IMR-90 (cell line): ENCODE results near the gene C11orf97. TPM values are rescaled to one million over a fixed set of nuclear protein-coding genes. Genes with fewer than 3 reads are reported as not detected.
A peak's percentile ranks its signal among the peaks of the same experiment; 100 is the strongest.

Experiments used
- ATAC-seq: fragments of 200-7000 bp; cut with Tn5 transposase; 2 replicates; pipeline ENCODE4 v1.9.1; 2020; ENCODE audit warnings: low read depth, mild to moderate bottlenecking, moderate library complexity
- BruUV-seq: library from RNA; stranded (reverse); fragments of 400-500 nt; replicated peaks from 2 replicates; lab custom pipeline; 2021; lab: Mats Ljungman, UMichigan
- CTCF ChIA-PET: fragments of 300-600 bp; formaldehyde crosslinking; extraction: SDS; loops from one replicate; lab custom pipeline; 2021; ENCODE audit warnings: antibody characterized with exemption; lab: Yijun Ruan, JAX
- POLR2A ChIA-PET: fragments of 300-600 bp; sonication (Branson Sonifier 250); formaldehyde crosslinking; loops from one replicate; lab custom pipeline; 2022; ENCODE audit warnings: antibody characterized with exemption; ENCODE audit not compliant: unreplicated experiment; lab: Charles Lee
- DNase-seq: peaks from one replicate; pipeline ENCODE4 v3.0.0; 2013
- H2AFZ ChIP-seq: replicated peaks from 2 replicates; pipeline ENCODE3; 2013; ENCODE audit warnings: low read length, mild to moderate bottlenecking; ENCODE audit not compliant: poor library complexity
- H2AK5ac ChIP-seq: 2 replicates; pipeline ENCODE4 v1.6.1; 2013; ENCODE audit warnings: low read depth, low read length, inconsistent platforms
- H2AK9ac ChIP-seq: replicated peaks from 2 replicates; pipeline ENCODE3; 2013; ENCODE audit warnings: mild to moderate bottlenecking, low read depth, low read length, moderate library complexity; ENCODE audit not compliant: poor library complexity
- H2BK120ac ChIP-seq: 2 replicates; pipeline ENCODE4 v1.6.1; 2013; ENCODE audit warnings: low read depth, low read length, inconsistent platforms
- H2BK15ac ChIP-seq: 3 replicates; pipeline ENCODE4 v1.6.1; 2013; ENCODE audit warnings: low read depth, low read length, inconsistent platforms
- H2BK20ac ChIP-seq: 2 replicates; pipeline ENCODE4 v1.6.1; 2013; ENCODE audit warnings: low read depth, mild to moderate bottlenecking, inconsistent platforms, low read length, moderate library complexity
- H2BK5ac ChIP-seq: 2 replicates; pipeline ENCODE4 v1.6.1; 2013; ENCODE audit warnings: mild to moderate bottlenecking, low read depth, low read length, inconsistent platforms; ENCODE audit not compliant: poor library complexity, severe bottlenecking
- H3K14ac ChIP-seq: replicated peaks from 2 replicates; pipeline ENCODE4 v1.6.1; 2013; ENCODE audit warnings: low read depth, low read length, inconsistent platforms
- H3K18ac ChIP-seq: 2 replicates; pipeline ENCODE4 v1.6.1; 2013; ENCODE audit warnings: low read depth, low read length, control low read depth
- H3K23ac ChIP-seq: 2 replicates; pipeline ENCODE4 v1.6.1; 2013; ENCODE audit warnings: low read depth, low read length, inconsistent platforms
- H3K27ac ChIP-seq: 2 replicates; pipeline ENCODE4 v1.5.1; 2013; ENCODE audit warnings: mild to moderate bottlenecking, control low read depth, low read length; ENCODE audit not compliant: insufficient read depth
- H3K27me3 ChIP-seq: 2 replicates; pipeline ENCODE4 v1.6.1; 2013; ENCODE audit warnings: low read length; ENCODE audit not compliant: control insufficient read depth, insufficient read depth
- H3K36me3 ChIP-seq: 2 replicates; pipeline ENCODE4 v1.6.1; 2013; ENCODE audit warnings: low read length, mixed read lengths; ENCODE audit not compliant: control insufficient read depth, insufficient read depth
- H3K4ac ChIP-seq: 2 replicates; pipeline ENCODE4 v1.6.1; 2013; ENCODE audit warnings: low read depth, low read length, inconsistent platforms
- H3K4me1 ChIP-seq: 2 replicates; pipeline ENCODE4 v1.6.1; 2013; ENCODE audit warnings: low read length, mixed read lengths; ENCODE audit not compliant: control insufficient read depth, insufficient read depth
- H3K4me2 ChIP-seq: 2 replicates; pipeline ENCODE4 v1.6.1; 2013; ENCODE audit warnings: low read depth, mild to moderate bottlenecking, control low read depth, low read length, moderate library complexity
- H3K4me3 ChIP-seq: 2 replicates; pipeline ENCODE4 v1.5.1; 2013; ENCODE audit warnings: low read depth, mild to moderate bottlenecking, control low read depth, low read length, moderate library complexity; ENCODE audit not compliant: insufficient read depth
- H3K56ac ChIP-seq: 2 replicates; pipeline ENCODE4 v1.6.1; 2013; ENCODE audit warnings: low read length, inconsistent platforms; ENCODE audit not compliant: insufficient read depth; ENCODE audit errors: extremely low read depth
- H3K79me1 ChIP-seq, 2 experiments: 2 replicates each; pipeline ENCODE4 v1.6.1; 2013; ENCODE audit warnings: low read length in 2 of 2, inconsistent platforms in 1 of 2, low read depth in 1 of 2
- H3K9ac ChIP-seq: 2 replicates; pipeline ENCODE4 v1.6.1; 2013; ENCODE audit warnings: low read depth, low read length, control low read depth
- H3K9me1 ChIP-seq: 2 replicates; pipeline ENCODE4 v1.6.1; 2013; ENCODE audit warnings: low read length, inconsistent platforms; ENCODE audit not compliant: insufficient read depth
- H3K9me3 ChIP-seq: 2 replicates; pipeline ENCODE4 v1.6.1; 2013; ENCODE audit warnings: low read length; ENCODE audit not compliant: control insufficient read depth, insufficient read depth
- H4K20me1 ChIP-seq: 2 replicates; pipeline ENCODE4 v1.6.1; 2013; ENCODE audit warnings: low read length, inconsistent platforms; ENCODE audit not compliant: insufficient read depth
- H4K5ac ChIP-seq: 2 replicates; pipeline ENCODE4 v1.6.1; 2013; ENCODE audit warnings: mild to moderate bottlenecking, low read depth, low read length, control low read depth
- H4K8ac ChIP-seq, 2 experiments: 2 replicates each; pipeline ENCODE4 v1.6.1; 2013; ENCODE audit warnings: low read depth in 2 of 2, low read length in 2 of 2, control low read depth in 1 of 2, inconsistent platforms in 1 of 2
- H4K91ac ChIP-seq: 2 replicates; pipeline ENCODE4 v1.6.1; 2013; ENCODE audit warnings: low read depth, low read length, inconsistent platforms; ENCODE audit not compliant: insufficient read depth
- BHLHE40 ChIP-seq: fragments of 150-350 bp; IDR thresholded peaks from 2 replicates; pipeline ENCODE4 v1.6.1; 2016; ENCODE audit warnings: mild to moderate bottlenecking, low read depth, low read length
- CEBPB ChIP-seq: IDR thresholded peaks from 2 replicates; pipeline ENCODE4 v1.6.1; 2012; ENCODE audit warnings: low read depth, low read length, improper control_type of control experiment
- CHD1 ChIP-seq: IDR thresholded peaks from 2 replicates; pipeline ENCODE4 v1.6.1; 2012; ENCODE audit warnings: low read depth, low read length, improper control_type of control experiment
- FOS ChIP-seq: fragments of 150-350 bp; IDR thresholded peaks from 2 replicates; pipeline ENCODE4 v1.6.1; 2016; ENCODE audit warnings: low read depth, low read length
- MAFK ChIP-seq: IDR thresholded peaks from 2 replicates; pipeline ENCODE4 v1.6.1; 2012; ENCODE audit warnings: low read depth, low read length, improper control_type of control experiment
- MAZ ChIP-seq: IDR thresholded peaks from 2 replicates; pipeline ENCODE4 v1.6.1; 2012; ENCODE audit warnings: low read depth, mild to moderate bottlenecking, low read length, improper control_type of control experiment, moderate library complexity, borderline replicate concordance
- MXI1 ChIP-seq: IDR thresholded peaks from 2 replicates; pipeline ENCODE4 v1.6.1; 2012; ENCODE audit warnings: low read depth, mild to moderate bottlenecking, low read length, moderate library complexity, borderline replicate concordance
- NFE2L2 ChIP-seq: fragments of 150-350 bp; IDR thresholded peaks from 2 replicates; pipeline ENCODE4 v1.6.1; 2016; ENCODE audit warnings: low read depth, mild to moderate bottlenecking, low read length
- POLR2A ChIP-seq: IDR thresholded peaks from 2 replicates; pipeline ENCODE4 v1.6.1; 2012; ENCODE audit warnings: mild to moderate bottlenecking, low read depth, low read length
- RAD21 ChIP-seq: IDR thresholded peaks from 2 replicates; pipeline ENCODE4 v1.6.1; 2012; ENCODE audit warnings: low read length, improper control_type of control experiment
- RCOR1 ChIP-seq: IDR thresholded peaks from 2 replicates; pipeline ENCODE4 v1.6.1; 2012; ENCODE audit warnings: mild to moderate bottlenecking, low read length, improper control_type of control experiment; ENCODE audit not compliant: insufficient replicate concordance
- SMC3 ChIP-seq: fragments of 150-350 bp; IDR thresholded peaks from 2 replicates; pipeline ENCODE4 v1.6.1; 2016; ENCODE audit warnings: low read depth, mild to moderate bottlenecking, antibody characterized with exemption, low read length, moderate library complexity
- USF2 ChIP-seq: fragments of 150-350 bp; IDR thresholded peaks from 2 replicates; pipeline ENCODE4 v1.6.1; 2017; ENCODE audit warnings: mild to moderate bottlenecking, antibody characterized with exemption, low read length, low read depth
- WGBS, 2 experiments: methylation state at CpG; one replicate each; pipeline versions ENCODE4 v1.1.5 to v1.1.7; 2013; ENCODE audit warnings: missing lambda C conversion rate in 2 of 2; ENCODE audit not compliant: insufficient read length in 1 of 2; ENCODE audit errors: extremely low coverage in 2 of 2; 5-methylcytosine and 5-hydroxymethylcytosine counted together
- dilution Hi-C: fragments of 300-500 bp; cut with HindIII; formaldehyde crosslinking; loops from one replicate; pipeline ENCODE4 v1.14.3; 2018; ENCODE audit warnings: low sequenced_read_pairs; ENCODE audit not compliant: unreplicated experiment
- in situ Hi-C: fragments of 300-500 bp; cut with MboI; formaldehyde crosslinking; loops from 3 replicates; pipeline ENCODE4 v1.14.3; 2019; ENCODE audit warnings: low sequenced_read_pairs, inconsistent platforms, mixed read lengths
- intact Hi-C: fragments of 100-400 bp; cut with micrococcal nuclease; formaldehyde crosslinking; loops from 2 replicates; pipeline ENCODE4 v1.10.0; 2022
- polyA plus RNA-seq, 3 experiments: library from polyadenylated mRNA; depleted of rRNA; stranded (reverse); fragments of >200 nt; gene quantifications; 2 replicates each; pipeline ENCODE4 v1.2.3, GENCODE V29; 2012; ENCODE audit warnings: low replicate concordance in 1 of 3
- total RNA-seq: library from RNA; depleted of rRNA; stranded (reverse); fragments of >200 nt; gene quantifications from 2 replicates; pipeline ENCODE4 v1.2.3, GENCODE V29; 2012
- TF ChIP-seq, protein P1 (sequence below): conservative IDR thresholded peaks from 2 replicates; pipeline ENCODE4 v1.5.1; 2012; ENCODE audit warnings: mild to moderate bottlenecking, low read depth, low read length, improper control_type of control experiment

Gene C11orf97
- total and polyA plus RNA-seq, 2 of the 4 experiments (the other 2 are of a cell fraction): not detected

GRCh38 chr11:94574193-94574961, 62.1 kb downstream of the C11orf97 start:
- no peak overlapping the region for H4K91ac ChIP-seq
- ATAC-seq (peak; percentile 94), DNase-seq (peak; percentile 90)
- no peaks in the 10 kb centered on the region for H4K20me1 ChIP-seq
- H3K9me1 ChIP-seq: peaks cover 5% of the 10 kb centered on the region; the same call in 1 of the 2 replicates
- TF ChIP-seq BHLHE40 (no peak), FOS (peak; percentile 41; the same call in 1 of the 2 replicates), CEBPB (peak; percentile 52), CHD1 (no peak), MAFK (no peak), SMC3 (no peak), POLR2A (no peak), MXI1 (no peak), USF2 (no peak), NFE2L2 (no peak), RAD21 (no peak), RCOR1 (no peak), MAZ (no peak)
- TF ChIP-seq, protein P1, sequence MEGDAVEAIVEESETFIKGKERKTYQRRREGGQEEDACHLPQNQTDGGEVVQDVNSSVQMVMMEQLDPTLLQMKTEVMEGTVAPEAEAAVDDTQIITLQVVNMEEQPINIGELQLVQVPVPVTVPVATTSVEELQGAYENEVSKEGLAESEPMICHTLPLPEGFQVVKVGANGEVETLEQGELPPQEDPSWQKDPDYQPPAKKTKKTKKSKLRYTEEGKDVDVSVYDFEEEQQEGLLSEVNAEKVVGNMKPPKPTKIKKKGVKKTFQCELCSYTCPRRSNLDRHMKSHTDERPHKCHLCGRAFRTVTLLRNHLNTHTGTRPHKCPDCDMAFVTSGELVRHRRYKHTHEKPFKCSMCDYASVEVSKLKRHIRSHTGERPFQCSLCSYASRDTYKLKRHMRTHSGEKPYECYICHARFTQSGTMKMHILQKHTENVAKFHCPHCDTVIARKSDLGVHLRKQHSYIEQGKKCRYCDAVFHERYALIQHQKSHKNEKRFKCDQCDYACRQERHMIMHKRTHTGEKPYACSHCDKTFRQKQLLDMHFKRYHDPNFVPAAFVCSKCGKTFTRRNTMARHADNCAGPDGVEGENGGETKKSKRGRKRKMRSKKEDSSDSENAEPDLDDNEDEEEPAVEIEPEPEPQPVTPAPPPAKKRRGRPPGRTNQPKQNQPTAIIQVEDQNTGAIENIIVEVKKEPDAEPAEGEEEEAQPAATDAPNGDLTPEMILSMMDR: no peak
- no peaks in the 10 kb centered on the region for H3K36me3 ChIP-seq
- H3K4me2 ChIP-seq: peak overlapping the region; percentile 67
- ChIA-PET CTCF (interaction anchor here (1.4 kb wide), 1 partner anchor 53 kb away, joined by 3 read pairs; no protein-coding TSS in a partner anchor), POLR2A (no interaction called here)
- 63% methylated on average over 3 of the region's 13 CpGs; no CpG with 5 or more reads in 1 of the 2 experiments for WGBS, 2 experiments
- intact Hi-C loops: no loop called here
- H3K56ac ChIP-seq: no peak overlapping the region
- no peaks in the 10 kb centered on the region; a peak in 1 of 4 replicates for H3K79me1 ChIP-seq
- H3K23ac ChIP-seq: no peak overlapping the region
- dilution Hi-C loops: no loop called here
- no TSS peak for BruUV-seq
- H3K4me3 ChIP-seq: no peak overlapping the region
- H3K14ac ChIP-seq: 0 out of 2 replicates have a peak overlapping the region, but pooled peaks have one; percentile 19
- H3K27ac ChIP-seq: peak overlapping the region; percentile 66; the same call in 1 of the 2 replicates
- no peak overlapping the region for H3K9ac ChIP-seq
- peak overlapping the region; percentile 2 for H2BK5ac ChIP-seq
- H2AK9ac ChIP-seq: no peak overlapping the region
- H2AFZ ChIP-seq: peak overlapping the region; percentile 71
- H2BK15ac ChIP-seq: no peak overlapping the region
- no peaks in the 10 kb centered on the region for H3K9me3 ChIP-seq
- H2BK120ac ChIP-seq: no peak overlapping the region
- peak overlapping the region; percentile 7 for H4K5ac ChIP-seq
- H4K8ac ChIP-seq: peak overlapping the region in 1 of 2 experiments; percentile 3; a peak in 1 of 4 replicates
- H2AK5ac ChIP-seq: peak overlapping the region; percentile 48; the same call in 1 of the 2 replicates
- H3K18ac ChIP-seq: peak overlapping the region; percentile 8; the same call in 1 of the 2 replicates
- peaks cover 4% of the 10 kb centered on the region; the same call in 1 of the 2 replicates for H3K27me3 ChIP-seq
- H3K4me1 ChIP-seq: peaks cover 5% of the 10 kb centered on the region
- no peak overlapping the region for H3K4ac ChIP-seq
- no peak overlapping the region for H2BK20ac ChIP-seq
- in situ Hi-C loops: loop anchor here (10.0 kb wide), 1 partner anchor 50 kb away; no protein-coding TSS in a partner anchor
